ENCODE measurements around the gene MROH9.
"Not testable (repeated sequence)": the region's sequence is repeated elsewhere in the genome, so short reads cannot be mapped to it uniquely, and the experiment has no call there.

MROH9 gene, protein sequence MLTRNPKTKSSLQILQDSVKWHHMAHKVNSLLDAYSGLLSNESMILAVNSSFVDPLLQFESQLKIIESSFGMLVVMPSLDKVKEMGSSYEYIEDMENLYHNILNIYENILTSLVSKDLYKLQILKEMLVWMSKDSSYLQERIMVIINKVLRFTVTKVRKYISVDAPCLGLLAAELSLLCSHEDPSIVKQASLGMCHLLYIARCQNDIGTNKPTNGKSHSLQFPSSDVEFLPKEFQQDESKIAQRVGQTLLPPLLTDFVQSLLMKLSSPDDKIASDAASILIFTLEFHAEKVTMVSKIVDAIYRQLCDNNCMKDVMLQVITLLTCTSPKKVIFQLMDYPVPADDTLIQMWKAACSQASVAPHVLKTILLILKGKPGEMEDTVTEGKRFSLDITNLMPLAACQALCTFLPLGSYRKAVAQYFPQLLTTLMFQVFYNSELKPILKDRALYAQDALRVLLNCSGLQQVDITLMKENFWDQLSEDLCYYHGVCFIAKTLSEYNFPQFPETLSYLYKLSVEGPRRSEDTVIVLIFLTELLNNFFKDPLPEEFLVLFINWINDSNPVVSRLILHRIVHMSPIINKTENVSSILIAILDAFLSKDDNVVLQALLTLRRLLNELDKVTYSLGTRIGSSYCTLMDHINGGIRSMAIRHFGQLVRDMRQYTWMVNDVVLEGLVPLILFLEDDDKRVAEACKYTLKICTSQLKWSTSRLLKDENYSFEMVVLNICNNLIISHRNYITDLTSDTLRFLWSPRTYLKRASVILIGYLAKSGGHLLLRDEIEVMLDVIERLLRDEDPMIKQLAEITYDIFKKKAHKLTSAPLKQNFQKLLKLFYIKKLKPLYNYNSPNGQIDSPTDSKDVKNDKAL

DNA sequence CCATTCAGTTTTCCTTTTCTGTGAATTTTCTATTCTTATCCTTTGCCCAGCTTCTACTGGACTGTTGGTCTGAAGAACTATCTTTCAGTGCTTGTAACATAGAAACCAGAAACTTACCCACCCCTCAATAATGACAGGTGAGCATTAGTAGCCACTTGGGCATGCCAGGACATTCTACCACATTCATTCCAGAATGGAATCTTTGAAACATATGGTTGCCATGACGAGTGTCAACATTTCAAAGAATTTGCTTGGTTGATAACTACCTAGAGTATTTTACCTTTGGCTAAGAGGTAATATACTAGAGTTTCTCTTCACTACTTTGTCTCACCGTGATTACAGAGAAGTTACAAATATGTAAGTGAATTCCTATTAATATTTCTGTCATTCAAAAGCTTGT, at the start of gene MROH9:
Gene MROH9, plus strand, starts transcription at position 304 of the 400 bp plus-strand sequence. CDS start 10,023 bp downstream, outside the sequence.
- no peak for DNase-seq

DNA sequence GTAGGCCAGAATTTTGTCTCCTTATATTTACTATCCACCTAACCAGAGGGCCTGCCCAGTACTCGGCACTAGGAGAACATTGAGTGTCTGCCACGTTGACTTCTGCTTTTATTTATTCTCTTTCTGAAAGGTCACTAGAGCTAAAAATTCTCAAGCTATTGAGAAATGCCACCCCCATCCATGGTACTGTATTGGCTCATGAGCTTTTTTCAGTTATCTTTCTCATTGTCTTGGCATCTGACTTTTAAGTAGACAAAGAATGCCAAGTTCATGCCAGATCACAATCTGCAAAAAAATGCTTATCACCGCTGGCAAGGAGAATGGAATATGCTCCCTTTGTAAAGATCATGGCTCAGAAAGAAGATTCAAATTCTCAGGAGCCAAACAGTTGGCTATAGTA, 49.8 kb upstream of the MROH9 start:
- DNase-seq, result no peak

DNA sequence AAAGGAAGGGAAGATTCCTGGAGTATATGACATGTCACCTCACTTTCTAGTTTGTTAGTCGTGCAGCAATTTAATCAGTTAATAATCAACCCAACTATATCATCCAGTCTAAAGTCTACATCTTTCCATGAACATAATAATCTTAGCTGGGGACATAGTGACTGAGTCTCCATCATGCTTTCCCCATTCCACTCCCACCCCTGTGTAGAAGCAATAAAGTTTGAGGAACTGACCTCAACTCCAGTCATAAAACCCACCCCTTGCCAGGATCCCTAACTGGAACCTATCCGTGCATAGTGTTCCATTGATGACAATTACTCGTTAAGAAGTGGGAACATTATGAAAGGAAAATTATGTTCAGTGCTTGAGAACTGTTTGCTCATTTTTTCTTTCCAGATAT, 48.9 kb upstream of the MROH9 start:
- DNase-seq, result no peak

GRCh38 chr1:170887726-170888125, 47.6 kb upstream of the MROH9 start:
- DNase-seq, result no peak

GRCh38 chr1:170891872-170892271, 43.5 kb upstream of the MROH9 start:
- no peak for DNase-seq

GRCh38 chr1:170893655-170894297, 41.6 kb upstream of the MROH9 start:
- no peak for DNase-seq

GRCh38 chr1:170903961-170904360, 31.4 kb upstream of the MROH9 start:
- no peak for DNase-seq

- no peak for DNase-seq
These were observed 26.4 kb upstream of the MROH9 start for GRCh38 chr1:170908942-170909341.

GRCh38 chr1:170910273-170910672, 25.1 kb upstream of the MROH9 start:
- DNase-seq, result no peak

DNA sequence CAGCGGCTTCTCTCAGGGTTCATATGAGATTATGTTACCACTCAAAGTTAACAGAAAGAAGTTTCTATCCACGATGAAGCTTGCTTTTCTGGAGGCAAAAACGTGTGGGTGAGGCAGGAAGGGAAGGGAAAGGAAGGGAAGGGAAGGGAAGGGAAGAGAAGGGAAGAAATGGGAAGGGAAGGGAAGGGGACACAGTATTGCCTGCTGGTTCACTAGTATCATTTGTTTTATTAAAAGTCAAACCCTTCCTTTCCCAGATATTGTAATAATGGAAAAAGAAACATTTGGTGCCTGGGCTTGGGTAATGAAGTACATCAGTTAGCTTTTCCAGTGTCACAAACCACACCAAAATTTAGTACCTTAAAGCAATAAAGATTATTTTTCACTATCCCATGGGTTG, 18.0 kb upstream of the MROH9 start:
- no peak for DNase-seq

DNA sequence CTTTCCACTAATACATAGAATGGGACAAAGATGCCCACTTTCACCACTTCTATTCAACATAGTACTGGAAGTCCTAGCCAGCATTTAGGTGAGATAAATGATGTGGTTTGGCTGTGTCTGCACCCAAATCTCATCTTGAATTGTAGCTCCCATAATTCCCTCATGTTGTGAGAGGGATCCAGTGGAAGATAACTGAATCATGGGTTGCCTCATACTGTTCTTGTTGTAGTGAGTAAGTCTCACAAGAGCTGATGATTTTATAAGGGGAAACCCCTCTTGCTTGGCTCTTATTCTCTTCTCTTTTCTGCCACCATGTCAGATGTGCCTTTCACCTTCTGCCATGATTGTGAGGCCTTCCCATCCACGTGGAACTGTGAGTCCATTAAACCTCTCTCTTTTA, 10.7 kb upstream of the MROH9 start:
- not testable (repeated sequence) for DNase-seq

GRCh38 chr1:170927955-170928840, 7.1 kb upstream of the MROH9 start:
- peak in 1 of 2 experiments; percentile 19 for DNase-seq

DNA sequence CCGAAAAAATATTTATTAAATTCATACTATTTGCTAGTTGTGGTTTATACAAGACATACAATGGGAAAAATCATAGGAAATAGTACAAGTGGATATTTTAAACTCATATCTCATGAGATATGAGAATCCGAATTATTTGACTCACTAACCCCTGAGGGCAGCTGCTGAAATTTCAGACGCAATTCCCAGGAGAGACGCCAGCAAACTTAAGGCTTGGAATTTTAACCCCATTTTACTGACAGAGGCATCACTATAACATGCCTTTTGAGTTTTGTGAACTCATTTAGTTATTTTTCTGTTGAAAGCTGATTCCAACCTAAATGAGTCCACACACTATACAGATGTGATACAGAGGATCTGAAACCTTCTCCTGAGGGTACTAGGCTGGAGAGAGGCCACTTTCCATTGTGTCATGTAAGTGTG, 5.9 kb upstream of the MROH9 start:
- DNase-seq, result no peak

DNA sequence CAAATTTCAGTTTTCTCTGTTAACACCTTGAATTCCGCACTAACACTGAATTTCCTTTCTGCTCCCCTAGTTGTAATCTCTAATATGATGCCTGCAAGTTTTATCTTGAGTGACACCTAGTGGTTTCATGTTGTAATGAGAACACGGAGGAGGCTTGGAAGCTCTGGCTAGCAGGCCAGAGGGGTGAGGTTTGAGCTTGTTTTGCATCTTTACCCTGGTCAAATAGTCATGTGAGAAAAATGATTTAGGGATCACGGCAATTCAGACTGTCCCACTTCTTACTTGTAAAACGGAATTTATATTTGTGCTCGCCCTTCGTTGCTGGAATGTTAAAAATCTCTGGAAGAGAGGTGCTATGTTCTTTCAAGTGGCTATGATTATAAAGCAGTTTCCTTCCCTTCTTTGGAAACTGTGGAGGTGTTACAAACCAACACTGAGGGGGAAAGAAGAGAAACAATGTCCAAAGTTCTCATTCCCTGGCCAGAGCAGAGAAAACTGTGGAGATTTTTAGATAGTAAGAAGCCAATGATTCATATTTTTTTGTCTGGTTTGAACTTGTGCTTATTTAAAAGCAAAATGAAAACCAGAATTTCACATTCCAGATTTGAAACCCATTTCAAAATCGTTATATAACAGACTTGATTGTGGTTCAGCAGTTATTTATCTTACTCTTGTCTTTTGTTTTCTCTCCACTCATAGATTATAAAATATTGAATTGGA, 5.3 kb upstream of the MROH9 start:
- DNase-seq, result peak; percentile 31 to 63

DNA sequence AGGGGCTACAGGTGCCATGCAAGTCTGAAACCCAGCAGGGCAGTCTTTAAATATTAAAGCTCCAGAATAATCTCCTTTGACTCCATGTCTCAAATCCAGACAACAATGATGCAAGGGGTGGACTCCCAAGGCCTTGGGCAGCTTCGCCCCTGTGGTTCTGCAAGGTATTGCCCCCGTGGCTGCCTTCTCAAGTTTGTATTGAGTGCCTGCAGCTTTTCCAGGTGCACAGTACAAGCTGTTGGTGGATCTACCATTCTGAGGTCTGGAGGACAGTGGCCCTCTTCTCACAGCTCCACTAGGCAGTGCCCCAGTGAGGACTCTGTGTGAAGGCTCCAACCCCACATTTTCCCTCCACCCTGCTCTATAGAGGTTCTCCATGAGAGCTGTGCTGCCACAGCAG, 3.7 kb upstream of the MROH9 start:
- DNase-seq, result no peak

GRCh38 chr1:170932236-170932635, 3.1 kb upstream of the MROH9 start:
- DNase-seq, result no peak

DNA sequence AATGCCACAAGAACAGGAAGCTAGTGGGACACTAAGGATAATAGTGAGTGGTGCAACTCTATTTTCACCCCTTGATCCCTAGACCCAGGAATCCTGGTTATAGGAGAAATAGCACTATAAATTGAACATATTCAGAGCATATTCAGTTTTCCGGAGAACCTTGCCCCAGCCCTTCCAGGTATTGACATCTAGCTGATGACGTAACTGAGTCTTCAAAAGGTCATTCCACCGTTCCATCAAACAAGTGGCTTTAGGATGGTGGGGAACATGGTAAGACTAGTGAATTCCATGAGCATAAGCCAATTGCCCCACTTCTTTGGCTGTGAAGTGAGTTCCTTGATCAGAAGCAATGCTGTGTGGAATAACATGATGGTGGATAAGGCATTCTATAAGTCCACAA, 2.9 kb downstream of the MROH9 start:
- DNase-seq, result no peak

GRCh38 chr1:170939476-170939875, 4.1 kb downstream of the MROH9 start:
- no peak for DNase-seq

DNA sequence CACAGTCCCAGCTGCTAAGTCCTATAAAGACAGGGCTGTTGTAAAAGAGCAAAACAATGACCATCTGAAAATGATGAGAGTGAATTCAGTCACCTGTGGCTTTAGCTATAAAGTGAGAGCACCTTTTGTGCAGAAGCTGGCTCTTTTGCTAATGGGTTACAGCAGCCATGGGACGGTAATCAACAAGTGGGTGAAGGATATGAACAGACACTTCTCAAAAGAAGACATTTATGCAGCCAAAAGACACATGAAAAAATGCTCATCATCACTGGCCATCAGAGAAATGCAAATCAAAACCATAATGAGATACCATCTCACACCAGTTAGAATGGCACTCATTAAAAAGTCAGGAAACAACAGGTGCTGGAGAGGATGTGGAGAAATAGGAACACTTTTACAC, 16.4 kb downstream of the MROH9 start:
- DNase-seq, result not testable (repeated sequence)

GRCh38 chr1:170959385-170959784, 24.1 kb downstream of the MROH9 start:
- no peak for DNase-seq

DNA sequence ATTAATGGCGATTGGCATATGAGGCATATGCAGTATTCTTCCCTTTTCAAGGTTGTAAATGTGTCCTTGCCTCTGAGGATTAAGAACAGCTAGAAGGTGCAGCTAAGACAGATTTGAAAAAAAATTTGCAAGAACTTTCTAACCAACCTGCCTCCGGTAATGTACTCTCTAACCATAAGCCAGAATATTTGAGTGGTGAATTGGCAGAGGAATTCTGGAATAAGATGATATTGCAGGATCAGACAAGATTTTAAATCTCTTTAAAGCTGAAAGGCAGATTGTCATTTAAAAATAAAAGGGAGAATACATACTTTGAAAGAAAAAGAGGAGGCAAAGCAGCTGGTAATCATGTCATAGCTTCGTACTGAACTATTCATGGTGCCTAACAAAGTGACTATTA, 29.2 kb downstream of the MROH9 start:
- DNase-seq, result no peak

Data from NCI-H1930 (cell line).